ENCODE data around the gene CD80. TPM values are rescaled to one million over a fixed set of nuclear protein-coding genes. Genes with fewer than 3 reads are reported as not detected.
"Not testable (repeated sequence)": the region's sequence is repeated elsewhere in the genome, so short reads cannot be mapped to it uniquely, and the experiment has no call there.

Gene CD80
- total RNA-seq, 1 experiment from 2014 or later, result not detected

- TF ChIP-seq CEBPB (IDR thresholded peaks at IDR 0.05; ENCODE audit: low read depth), result no peak
- no peak for TF ChIP-seq YY1 (IDR thresholded peaks at IDR 0.05; ENCODE audit: extremely low read depth, insufficient replicate concordance, low read depth, low read length)
- TF ChIP-seq CBX3 (IDR thresholded peaks at IDR 0.05; ENCODE audit: low read depth), result no peak
- TF ChIP-seq EGR1 (IDR thresholded peaks at IDR 0.05; ENCODE audit: low read depth), result no peak
- TF ChIP-seq, protein P1, sequence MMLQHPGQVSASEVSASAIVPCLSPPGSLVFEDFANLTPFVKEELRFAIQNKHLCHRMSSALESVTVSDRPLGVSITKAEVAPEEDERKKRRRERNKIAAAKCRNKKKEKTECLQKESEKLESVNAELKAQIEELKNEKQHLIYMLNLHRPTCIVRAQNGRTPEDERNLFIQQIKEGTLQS (IDR thresholded peaks at IDR 0.05), result no peak
- no peak for TF ChIP-seq ZNF274 (IDR thresholded peaks at IDR 0.05; ENCODE audit: low read depth, low read length)
Measured at GRCh38 chr3:119570229-119570628, 10.8 kb upstream of the CD80 start (continued).

GRCh38 chr3:119569156-119569555 is 9.7 kb upstream of the CD80 start:
- intact Hi-C loops (cut with micrococcal nuclease), result no loop called here
- no TSS peak for BruUV-seq (replicated peaks)
- H3K36me3 ChIP-seq (ENCODE audit: control insufficient read depth in 1 of 2, insufficient read depth in 2 of 2, low read length in 2 of 2), result no peaks in the 10 kb centered on the region
- no peaks in the 10 kb centered on the region for H3K27me3 ChIP-seq (ENCODE audit: insufficient read depth, low read length)
- ChIA-PET CTCF (interaction anchor here (0.6 to 1.0 kb wide), 2 partner anchors 9 to 31 kb away, joined by 3 to 6 read pairs; no protein-coding TSS in a partner anchor), POLR2A (no interaction called here), RAD21 (ENCODE audit: low non-redundant PET in 1 of 2, low total read pairs in 2 of 2, uncharacterized antibody in 2 of 2, unreplicated experiment in 2 of 2) (no interaction called here)
- no peak overlapping the region for H3K27ac ChIP-seq (ENCODE audit: low read depth, low read length)
- ATAC-seq, result no peak
- H3K9me3 ChIP-seq (ENCODE audit: control insufficient read depth in 1 of 2, insufficient read depth in 1 of 2, low read depth in 1 of 2, low read length in 2 of 2), result no peaks in the 10 kb centered on the region
- H3K4me3 ChIP-seq (replicated peaks in 1 of 2; ENCODE audit: low read depth in 1 of 2, low read length in 2 of 2), result no peak overlapping the region
- no peak for TF ChIP-seq EZH2 (IDR thresholded peaks at IDR 0.05)
- TF ChIP-seq, protein P2, sequence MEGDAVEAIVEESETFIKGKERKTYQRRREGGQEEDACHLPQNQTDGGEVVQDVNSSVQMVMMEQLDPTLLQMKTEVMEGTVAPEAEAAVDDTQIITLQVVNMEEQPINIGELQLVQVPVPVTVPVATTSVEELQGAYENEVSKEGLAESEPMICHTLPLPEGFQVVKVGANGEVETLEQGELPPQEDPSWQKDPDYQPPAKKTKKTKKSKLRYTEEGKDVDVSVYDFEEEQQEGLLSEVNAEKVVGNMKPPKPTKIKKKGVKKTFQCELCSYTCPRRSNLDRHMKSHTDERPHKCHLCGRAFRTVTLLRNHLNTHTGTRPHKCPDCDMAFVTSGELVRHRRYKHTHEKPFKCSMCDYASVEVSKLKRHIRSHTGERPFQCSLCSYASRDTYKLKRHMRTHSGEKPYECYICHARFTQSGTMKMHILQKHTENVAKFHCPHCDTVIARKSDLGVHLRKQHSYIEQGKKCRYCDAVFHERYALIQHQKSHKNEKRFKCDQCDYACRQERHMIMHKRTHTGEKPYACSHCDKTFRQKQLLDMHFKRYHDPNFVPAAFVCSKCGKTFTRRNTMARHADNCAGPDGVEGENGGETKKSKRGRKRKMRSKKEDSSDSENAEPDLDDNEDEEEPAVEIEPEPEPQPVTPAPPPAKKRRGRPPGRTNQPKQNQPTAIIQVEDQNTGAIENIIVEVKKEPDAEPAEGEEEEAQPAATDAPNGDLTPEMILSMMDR (IDR thresholded peaks at IDR 0.05 in 2 of 3, conservative IDR thresholded peaks at IDR 0.05 in 1 of 3; ENCODE audit: borderline replicate concordance in 1 of 3, insufficient read depth in 1 of 3, low read depth in 2 of 3, low read length in 2 of 3), result no peak
- TF ChIP-seq FOSL1 (IDR thresholded peaks at IDR 0.05; ENCODE audit: low read depth), result no peak
- TF ChIP-seq, protein P3, sequence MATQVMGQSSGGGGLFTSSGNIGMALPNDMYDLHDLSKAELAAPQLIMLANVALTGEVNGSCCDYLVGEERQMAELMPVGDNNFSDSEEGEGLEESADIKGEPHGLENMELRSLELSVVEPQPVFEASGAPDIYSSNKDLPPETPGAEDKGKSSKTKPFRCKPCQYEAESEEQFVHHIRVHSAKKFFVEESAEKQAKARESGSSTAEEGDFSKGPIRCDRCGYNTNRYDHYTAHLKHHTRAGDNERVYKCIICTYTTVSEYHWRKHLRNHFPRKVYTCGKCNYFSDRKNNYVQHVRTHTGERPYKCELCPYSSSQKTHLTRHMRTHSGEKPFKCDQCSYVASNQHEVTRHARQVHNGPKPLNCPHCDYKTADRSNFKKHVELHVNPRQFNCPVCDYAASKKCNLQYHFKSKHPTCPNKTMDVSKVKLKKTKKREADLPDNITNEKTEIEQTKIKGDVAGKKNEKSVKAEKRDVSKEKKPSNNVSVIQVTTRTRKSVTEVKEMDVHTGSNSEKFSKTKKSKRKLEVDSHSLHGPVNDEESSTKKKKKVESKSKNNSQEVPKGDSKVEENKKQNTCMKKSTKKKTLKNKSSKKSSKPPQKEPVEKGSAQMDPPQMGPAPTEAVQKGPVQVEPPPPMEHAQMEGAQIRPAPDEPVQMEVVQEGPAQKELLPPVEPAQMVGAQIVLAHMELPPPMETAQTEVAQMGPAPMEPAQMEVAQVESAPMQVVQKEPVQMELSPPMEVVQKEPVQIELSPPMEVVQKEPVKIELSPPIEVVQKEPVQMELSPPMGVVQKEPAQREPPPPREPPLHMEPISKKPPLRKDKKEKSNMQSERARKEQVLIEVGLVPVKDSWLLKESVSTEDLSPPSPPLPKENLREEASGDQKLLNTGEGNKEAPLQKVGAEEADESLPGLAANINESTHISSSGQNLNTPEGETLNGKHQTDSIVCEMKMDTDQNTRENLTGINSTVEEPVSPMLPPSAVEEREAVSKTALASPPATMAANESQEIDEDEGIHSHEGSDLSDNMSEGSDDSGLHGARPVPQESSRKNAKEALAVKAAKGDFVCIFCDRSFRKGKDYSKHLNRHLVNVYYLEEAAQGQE (IDR thresholded peaks at IDR 0.05; ENCODE audit: low read depth), result no peak
- TF ChIP-seq JUND (IDR thresholded peaks at IDR 0.05), result no peak
- no peaks in the 10 kb centered on the region for H4K20me1 ChIP-seq (ENCODE audit: insufficient read depth)
- no peaks in the 10 kb centered on the region for H3K9me2 ChIP-seq (ENCODE audit: insufficient read depth)
- H2AFZ ChIP-seq (ENCODE audit: low read depth, low read length, poor library complexity, severe bottlenecking), result no peak overlapping the region
- H3K9ac ChIP-seq (ENCODE audit: low read length), result no peak overlapping the region
- H3K4me1 ChIP-seq (ENCODE audit: control insufficient read depth in 1 of 2, insufficient read depth in 2 of 2, low read length in 2 of 2), result no peaks in the 10 kb centered on the region
- H3K4me2 ChIP-seq (ENCODE audit: low read length), result no peak overlapping the region
- no peak for DNase-seq (ENCODE audit: low read depth, low spot score)
- no peaks in the 10 kb centered on the region for H3K79me2 ChIP-seq (ENCODE audit: insufficient read depth, low read length)

DNA sequence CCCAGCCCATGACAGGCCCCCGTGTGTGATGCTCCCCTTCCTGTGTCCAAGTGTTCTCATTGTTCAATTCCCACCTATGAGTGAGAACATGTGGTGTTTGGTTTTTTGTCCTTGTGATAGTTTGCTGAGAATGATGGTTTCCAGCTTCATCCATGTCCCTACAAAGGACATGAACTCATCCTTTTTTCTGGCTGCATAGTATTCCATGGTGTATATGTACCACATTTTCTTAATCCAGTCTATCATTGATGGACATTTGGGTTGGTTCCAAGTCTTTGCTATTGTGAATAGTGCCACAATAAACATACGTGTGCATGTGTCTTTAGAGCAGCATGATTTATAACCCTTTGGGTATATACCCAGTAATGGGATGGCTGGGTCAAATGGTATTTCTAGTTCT is 3.9 kb upstream of the CD80 start:
- H3K27me3 ChIP-seq (ENCODE audit: insufficient read depth, low read length); CTCF ChIA-PET; DNase-seq (ENCODE audit: low read depth, low spot score); intact Hi-C loops (cut with micrococcal nuclease); ATAC-seq; H2AFZ ChIP-seq (ENCODE audit: low read depth, low read length, poor library complexity, severe bottlenecking); H3K4me3 ChIP-seq (replicated peaks in 1 of 2; ENCODE audit: low read depth in 1 of 2, low read length in 2 of 2); BruUV-seq (replicated peaks); H3K4me2 ChIP-seq (ENCODE audit: low read length); H3K36me3 ChIP-seq (ENCODE audit: control insufficient read depth in 1 of 2, insufficient read depth in 2 of 2, low read length in 2 of 2); H3K79me2 ChIP-seq (ENCODE audit: insufficient read depth, low read length); RAD21 ChIA-PET (ENCODE audit: low non-redundant PET in 1 of 2, low total read pairs in 2 of 2, uncharacterized antibody in 2 of 2, unreplicated experiment in 2 of 2); H3K9me3 ChIP-seq (ENCODE audit: control insufficient read depth in 1 of 2, insufficient read depth in 1 of 2, low read depth in 1 of 2, low read length in 2 of 2); H4K20me1 ChIP-seq (ENCODE audit: insufficient read depth); H3K4me1 ChIP-seq (ENCODE audit: control insufficient read depth in 1 of 2, insufficient read depth in 2 of 2, low read length in 2 of 2); POLR2A ChIA-PET; H3K27ac ChIP-seq (ENCODE audit: low read depth, low read length); H3K9ac ChIP-seq (ENCODE audit: low read length); H3K9me2 ChIP-seq (ENCODE audit: insufficient read depth): not testable (repeated sequence)
